ENCODE data around the gene GRIK4. TPM values are rescaled to one million over a fixed set of nuclear protein-coding genes. Genes with fewer than 3 reads are reported as not detected.

The GRIK4 gene
- total RNA-seq, 1 experiment from 2014 or later, result 3.3 TPM

- TF ChIP-seq ZSCAN18 (CRISPR knock-in tag; IDR thresholded peaks at IDR 0.05), result no peak
Observed at GRCh38 chr11:120752668-120753067, 241.1 kb downstream of the GRIK4 start (continued).

- peaks cover 11% of the 10 kb centered on the region for H3K4me1 Mint-ChIP-seq
- ATAC-seq (peak; percentile 70), DNase-seq (ENCODE audit: low spot score) (no peak)
- H3K4me3 Mint-ChIP-seq, result no peak overlapping the region
- H3K27ac Mint-ChIP-seq, result no peak overlapping the region
- H3K36me3 Mint-ChIP-seq, result no peaks in the 10 kb centered on the region
- H3K9me3 Mint-ChIP-seq, result no peaks in the 10 kb centered on the region
- ChIA-PET POLR2A (no interaction called here), CTCF (interaction anchor here (0.5 to 2.3 kb wide), 9 partner anchors 11 to 91 kb away, joined by 3 to 8 read pairs (median 3); no protein-coding TSS in a partner anchor)
- TF ChIP-seq ZNF281 (CRISPR knock-in tag; IDR thresholded peaks at IDR 0.05) (no peak), ZSCAN18 (CRISPR knock-in tag; IDR thresholded peaks at IDR 0.05) (no peak), MYBL2 (CRISPR knock-in tag; IDR thresholded peaks at IDR 0.05) (no peak), CREM (CRISPR knock-in tag; IDR thresholded peaks at IDR 0.05) (no peak), TP53 (CRISPR knock-in tag; IDR thresholded peaks at IDR 0.05) (no peak), IRF2 (CRISPR knock-in tag; IDR thresholded peaks at IDR 0.05; ENCODE audit: borderline replicate concordance, low read depth) (no peak), ZNF121 (CRISPR knock-in tag; IDR thresholded peaks at IDR 0.05) (no peak), CTCF (IDR thresholded peaks at IDR 0.05) (no peak), GTF2I (CRISPR knock-in tag; conservative IDR thresholded peaks at IDR 0.05) (no peak), ZNF219 (CRISPR knock-in tag; IDR thresholded peaks at IDR 0.05; ENCODE audit: borderline replicate concordance) (no peak), ATF1 (CRISPR knock-in tag; IDR thresholded peaks at IDR 0.05) (no peak), CBFB (CRISPR knock-in tag; IDR thresholded peaks at IDR 0.05; ENCODE audit: low read depth) (no peak), PRRX2 (CRISPR knock-in tag; IDR thresholded peaks at IDR 0.05) (no peak), ZBTB43 (CRISPR knock-in tag; IDR thresholded peaks at IDR 0.05) (no peak), JUN (CRISPR knock-in tag; IDR thresholded peaks at IDR 0.05) (no peak)
- TF ChIP-seq, protein P1, sequence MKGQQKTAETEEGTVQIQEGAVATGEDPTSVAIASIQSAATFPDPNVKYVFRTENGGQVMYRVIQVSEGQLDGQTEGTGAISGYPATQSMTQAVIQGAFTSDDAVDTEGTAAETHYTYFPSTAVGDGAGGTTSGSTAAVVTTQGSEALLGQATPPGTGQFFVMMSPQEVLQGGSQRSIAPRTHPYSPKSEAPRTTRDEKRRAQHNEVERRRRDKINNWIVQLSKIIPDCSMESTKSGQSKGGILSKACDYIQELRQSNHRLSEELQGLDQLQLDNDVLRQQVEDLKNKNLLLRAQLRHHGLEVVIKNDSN (CRISPR knock-in tag; IDR thresholded peaks at IDR 0.05), result no peak
- peaks cover 11% of the 10 kb centered on the region for H3K27me3 Mint-ChIP-seq (ENCODE audit: low read depth)
Observed at GRCh38 chr11:120756931-120757330, 245.4 kb downstream of the GRIK4 start.

Data from WTC11 (cell line).